PC-9 (cell line): Measurements from ENCODE around the gene UGT1A10. TPM values are rescaled to one million over a fixed set of nuclear protein-coding genes. Genes with fewer than 3 reads are reported as not detected.
A peak's percentile ranks its signal among the peaks of the same experiment; 100 is the strongest.

Experiments used
- BruUV-seq: library from RNA; stranded (reverse); fragments of 400-500 nt; replicated peaks from 2 replicates; lab custom pipeline; 2021; lab: Mats Ljungman, UMichigan
- CTCF ChIA-PET: fragments of 300-600 bp; sonication (Branson Sonifier 250); formaldehyde crosslinking; loops from one replicate; lab custom pipeline; 2022; ENCODE audit warnings: antibody characterized with exemption; lab: Charles Lee
- POLR2A ChIA-PET: fragments of 300-600 bp; sonication (Branson Sonifier 250); formaldehyde crosslinking; loops from one replicate; lab custom pipeline; 2022; ENCODE audit warnings: antibody characterized with exemption; ENCODE audit not compliant: unreplicated experiment; lab: Charles Lee
- DNase-seq, 2 experiments: peaks; one replicate each; pipeline versions ENCODE4 v3.0.0 to v3.0.0-alpha.2; 2015 to 2022; ENCODE audit warnings: mixed read lengths in 1 of 2
- H2AFZ ChIP-seq: fragments of 200-600 bp; sonication (generic); 2 replicates; pipeline ENCODE4 v1.8.1; 2017; ENCODE audit warnings: antibody characterized with exemption
- H3F3A ChIP-seq: fragments of 200-600 bp; sonication (generic); 2 replicates; pipeline ENCODE4 v1.8.1; 2017; ENCODE audit warnings: antibody characterized with exemption, mild to moderate bottlenecking, low read depth; ENCODE audit not compliant: insufficient read depth
- H3K27ac ChIP-seq: fragments of 200-600 bp; sonication (generic); 2 replicates; pipeline ENCODE4 v1.6.1; 2016; ENCODE audit warnings: mixed run types
- H3K27me3 ChIP-seq: fragments of 200-600 bp; sonication (generic); 2 replicates; pipeline ENCODE4 v1.6.1; 2016; ENCODE audit warnings: low read depth, mixed run types; ENCODE audit not compliant: insufficient read depth
- H3K36me3 ChIP-seq: fragments of 200-600 bp; sonication (generic); 2 replicates; pipeline ENCODE4 v1.6.1; 2016; ENCODE audit warnings: low read depth, mixed run types
- H3K4me1 ChIP-seq: fragments of 200-600 bp; sonication (generic); replicated peaks from 2 replicates; pipeline ENCODE4 v1.6.1; 2016; ENCODE audit warnings: mixed run types; ENCODE audit not compliant: insufficient read depth
- H3K4me2 ChIP-seq: fragments of 200-600 bp; sonication (generic); 2 replicates; pipeline ENCODE4 v1.6.1; 2017; ENCODE audit warnings: mixed run types
- H3K4me3 ChIP-seq: fragments of 200-600 bp; sonication (generic); 2 replicates; pipeline ENCODE4 v1.6.1; 2016; ENCODE audit warnings: mixed run types
- H3K79me2 ChIP-seq: fragments of 200-600 bp; sonication (generic); 2 replicates; pipeline ENCODE4 v1.6.1; 2017; ENCODE audit warnings: low read depth, mixed run types
- H3K9me2 ChIP-seq: fragments of 200-600 bp; sonication (generic); 2 replicates; pipeline ENCODE4 v1.8.1; 2017; ENCODE audit warnings: mild to moderate bottlenecking; ENCODE audit not compliant: insufficient read depth
- H3K9me3 ChIP-seq: fragments of 200-600 bp; sonication (generic); 2 replicates; pipeline ENCODE4 v1.8.1; 2016; ENCODE audit warnings: low read depth; ENCODE audit not compliant: insufficient read depth
- H4K20me1 ChIP-seq: fragments of 200-600 bp; sonication (generic); 2 replicates; pipeline ENCODE4 v1.8.1; 2017; ENCODE audit not compliant: insufficient read depth
- CTCF ChIP-seq: fragments of 200-600 bp; sonication (generic); conservative IDR thresholded peaks from 2 replicates; pipeline ENCODE4 v1.6.1; 2017; ENCODE audit warnings: mixed run types, antibody characterized with exemption, mild to moderate bottlenecking, moderate library complexity
- EZH2 ChIP-seq: fragments of 200-600 bp; sonication (generic); IDR thresholded peaks from 2 replicates; pipeline ENCODE4 v1.8.0; 2017; ENCODE audit warnings: antibody characterized with exemption, low read depth
- intact Hi-C: fragments of 100-400 bp; cut with micrococcal nuclease; formaldehyde crosslinking; loops from one replicate; pipeline ENCODE4 v1.10.0; 2022; ENCODE audit not compliant: unreplicated experiment
- total RNA-seq: library from RNA; stranded (reverse); gene quantifications from 2 replicates; pipeline ENCODE4 v1.2.3, GENCODE V29; 2021

UGT1A10 gene
- total RNA-seq, 1 experiment from 2014 or later = not detected

DNA sequence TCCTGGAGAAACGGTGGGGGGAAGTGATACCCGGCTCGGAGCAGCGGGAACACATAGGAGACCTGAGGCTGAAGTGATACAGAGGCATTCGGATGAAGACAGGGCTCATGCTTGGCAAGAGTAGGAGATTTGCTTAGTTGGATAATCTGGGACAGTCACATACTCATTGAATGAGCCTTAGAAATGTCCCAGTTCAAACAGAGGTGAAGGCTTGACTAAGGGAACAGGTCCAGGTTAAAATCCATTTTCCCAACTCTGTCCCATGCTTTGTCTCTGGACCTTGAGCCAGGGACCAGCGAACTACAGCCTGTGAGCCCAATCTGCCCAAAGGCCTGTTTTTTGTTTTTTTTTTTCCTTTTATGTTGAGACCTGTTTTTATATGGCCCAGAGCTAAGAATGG is 57.7 kb downstream of the UGT1A10 start:
- intact Hi-C loops = loop anchor here (5.0 to 10.0 kb wide), 5 partner anchors 282 to 731 kb away; partner anchors contain the start of genes ATG16L1 and DGKD
- Histone ChIP-seq H3K9me2 (no peaks in the 10 kb centered on the region), H3K4me3 (peak overlapping the region; percentile 69), H4K20me1 (no peaks in the 10 kb centered on the region), H3K4me1 (peaks cover 54% of the 10 kb centered on the region), H3K27ac (peak overlapping the region; percentile 97), H3K36me3 (peaks cover 64% of the 10 kb centered on the region), H3F3A (peaks cover 95% of the 10 kb centered on the region), H3K27me3 (no peaks in the 10 kb centered on the region), H2AFZ (no peak overlapping the region), H3K79me2 (peaks cover 80% of the 10 kb centered on the region), H3K4me2 (peak overlapping the region; percentile 96), H3K9me3 (no peaks in the 10 kb centered on the region)
- ChIA-PET CTCF (interaction anchor here (0.7 kb wide), 1 partner anchor 65 kb away, joined by 3 read pairs; no protein-coding TSS in a partner anchor), POLR2A (interaction anchor here (0.7 kb wide), 1 partner anchor 267 kb away, joined by 6 read pairs; no protein-coding TSS in a partner anchor)
- DNase-seq = no peak
- BruUV-seq = no TSS peak
- TF ChIP-seq EZH2 (no peak), CTCF (no peak)

DNA sequence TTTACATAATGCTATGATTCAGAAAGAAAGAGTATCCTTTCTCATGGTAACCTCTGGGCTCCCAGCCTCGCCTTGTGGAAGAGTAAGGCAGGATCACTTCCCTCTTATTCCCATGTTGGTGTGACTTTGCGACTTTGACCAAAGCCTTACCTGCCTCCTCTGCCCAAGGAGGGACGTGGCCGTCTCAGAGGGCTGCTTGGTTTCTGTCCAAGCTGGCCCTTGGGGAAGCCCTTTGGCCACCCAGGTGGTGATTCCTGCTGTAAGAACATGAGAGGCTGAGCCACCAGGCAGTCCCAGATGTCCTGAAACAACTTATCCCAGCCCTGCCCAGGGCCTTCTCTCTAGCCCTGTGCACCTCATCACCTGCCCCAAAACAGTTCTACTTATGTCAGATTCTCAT is 62.5 kb downstream of the UGT1A10 start:
- Histone ChIP-seq H3K27me3 (no peaks in the 10 kb centered on the region), H3F3A (peaks cover 93% of the 10 kb centered on the region), H3K4me2 (peak overlapping the region; percentile 96), H2AFZ (no peak overlapping the region), H3K36me3 (peaks cover 79% of the 10 kb centered on the region), H3K9me2 (no peaks in the 10 kb centered on the region), H3K79me2 (peaks cover 96% of the 10 kb centered on the region), H3K4me3 (peak overlapping the region; percentile 69; the same call in 1 of the 2 replicates), H3K9me3 (no peaks in the 10 kb centered on the region), H4K20me1 (no peaks in the 10 kb centered on the region), H3K4me1 (peaks cover 78% of the 10 kb centered on the region), H3K27ac (peak overlapping the region; percentile 97)
- TF ChIP-seq EZH2 (no peak), CTCF (no peak)
- ChIA-PET CTCF (no interaction called here), POLR2A (interaction anchor here (0.5 to 2.0 kb wide), 3 partner anchors 8 to 1352 kb away, joined by 3 to 38 read pairs (median 11); no protein-coding TSS in a partner anchor)
- no TSS peak for BruUV-seq
- DNase-seq = peak; percentile 59 to 67
- intact Hi-C loops = loop anchor here (10.0 kb wide), 2 partner anchors 546 to 726 kb away; no protein-coding TSS in a partner anchor

- Histone ChIP-seq H3F3A (peaks cover 93% of the 10 kb centered on the region), H3K79me2 (peaks cover 96% of the 10 kb centered on the region), H2AFZ (no peak overlapping the region), H3K27me3 (no peaks in the 10 kb centered on the region), H3K9me2 (no peaks in the 10 kb centered on the region), H3K4me3 (peak overlapping the region; percentile 69), H3K27ac (peak overlapping the region; percentile 97), H3K9me3 (no peaks in the 10 kb centered on the region), H3K36me3 (peaks cover 79% of the 10 kb centered on the region), H3K4me1 (peaks cover 86% of the 10 kb centered on the region), H3K4me2 (peak overlapping the region; percentile 96), H4K20me1 (no peaks in the 10 kb centered on the region)
- peak in 1 of 2 experiments; percentile 73 for DNase-seq
- POLR2A ChIA-PET = interaction anchor here (0.6 to 2.0 kb wide), 4 partner anchors 8 to 796 kb away, joined by 3 to 38 read pairs (median 3); partner anchors contain the start of gene USP40
- TSS peak; percentile 83 for BruUV-seq
- CTCF ChIA-PET = interaction anchor here (0.6 kb wide), 1 partner anchor 211 kb away, joined by 4 read pairs; no protein-coding TSS in a partner anchor
- intact Hi-C loops = loop anchor here (10.0 kb wide), 3 partner anchors 545 to 1285 kb away; no protein-coding TSS in a partner anchor
- no peak for TF ChIP-seq CTCF
Observed at GRCh38 chr2:233699424-233700027, 63.3 kb downstream of the UGT1A10 start.
